Calu3 (cell line): ENCODE results near the gene PEX10. TPM values are rescaled to one million over a fixed set of nuclear protein-coding genes. Genes with fewer than 3 reads are reported as not detected.

Experiments
- BruUV-seq: library from RNA; stranded (reverse); fragments of 400-500 nt; replicated peaks from 2 replicates; lab custom pipeline; 2021; lab: Mats Ljungman, UMichigan
- CTCF ChIA-PET: fragments of 300-600 bp; sonication (Branson Sonifier 250); formaldehyde crosslinking; loops from one replicate; lab custom pipeline; 2022; ENCODE audit warnings: antibody characterized with exemption; lab: Charles Lee
- DNase-seq: peaks from one replicate; pipeline ENCODE4 v3.0.0; 2022
- H3K27ac Mint-ChIP-seq: one replicate; pipeline ENCODE4 v1.8.0; 2022; ENCODE audit warnings: mixed read lengths; ENCODE audit not compliant: unreplicated experiment
- H3K27me3 Mint-ChIP-seq: one replicate; pipeline ENCODE4 v1.8.0; 2022; ENCODE audit warnings: mixed read lengths; ENCODE audit not compliant: unreplicated experiment
- H3K36me3 Mint-ChIP-seq: one replicate; pipeline ENCODE4 v1.8.0; 2022; ENCODE audit warnings: mild to moderate bottlenecking, moderate library complexity, mixed read lengths; ENCODE audit not compliant: insufficient read depth, unreplicated experiment
- H3K4me1 Mint-ChIP-seq: one replicate; pipeline ENCODE4 v1.8.0; 2022; ENCODE audit warnings: mild to moderate bottlenecking, low read depth, mixed read lengths; ENCODE audit not compliant: unreplicated experiment
- H3K4me3 Mint-ChIP-seq: one replicate; pipeline ENCODE4 v1.8.0; 2022; ENCODE audit warnings: mild to moderate bottlenecking, low read depth, moderate library complexity, mixed read lengths; ENCODE audit not compliant: unreplicated experiment
- H3K9me3 Mint-ChIP-seq: one replicate; pipeline ENCODE4 v1.8.0; 2022; ENCODE audit warnings: low read depth, mixed read lengths; ENCODE audit not compliant: unreplicated experiment
- intact Hi-C: fragments of 100-400 bp; cut with micrococcal nuclease; formaldehyde crosslinking; loops from one replicate; pipeline ENCODE4 v1.10.0; 2022; ENCODE audit not compliant: unreplicated experiment
- total RNA-seq: library from RNA; stranded (reverse); gene quantifications from 2 replicates; pipeline ENCODE4 v1.2.3, GENCODE V29; 2022
- TF ChIP-seq, protein P1 (sequence below): fragments of 200-600 bp; IDR thresholded peaks from one replicate; pipeline ENCODE4 v1.8.0; 2022; ENCODE audit warnings: antibody characterized with exemption; ENCODE audit not compliant: unreplicated experiment

PEX10 gene
- total RNA-seq, 1 experiment from 2014 or later: 24.0 TPM

DNA sequence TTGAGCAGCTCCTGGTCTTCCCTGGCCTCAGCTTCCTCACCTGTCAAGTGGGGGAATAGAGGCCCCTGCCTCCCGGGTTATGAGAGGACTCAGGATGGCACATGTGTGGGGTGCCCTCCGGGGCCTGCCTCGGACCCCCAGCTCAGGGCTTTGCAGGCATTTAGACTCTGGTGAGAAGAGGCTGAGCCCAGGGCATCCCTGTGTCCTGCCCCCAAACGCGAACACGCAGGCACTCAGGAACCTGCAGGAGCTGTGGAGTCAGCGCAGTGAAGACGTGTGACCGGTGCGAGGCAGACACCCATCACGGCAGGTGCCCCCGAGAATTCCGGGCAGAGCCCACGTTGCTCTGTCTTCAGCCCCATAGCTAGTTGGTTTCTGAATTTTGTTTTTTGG is 5.5 kb upstream of the PEX10 start:
- H3K4me3 Mint-ChIP-seq: no peak overlapping the region
- H3K4me1 Mint-ChIP-seq: peaks cover 26% of the 10 kb centered on the region
- no peak overlapping the region for H3K27ac Mint-ChIP-seq
- peaks cover 32% of the 10 kb centered on the region for H3K36me3 Mint-ChIP-seq
- BruUV-seq: no TSS peak
- H3K27me3 Mint-ChIP-seq: no peaks in the 10 kb centered on the region
- CTCF ChIA-PET: no interaction called here
- H3K9me3 Mint-ChIP-seq: no peaks in the 10 kb centered on the region
- TF ChIP-seq, protein P1, sequence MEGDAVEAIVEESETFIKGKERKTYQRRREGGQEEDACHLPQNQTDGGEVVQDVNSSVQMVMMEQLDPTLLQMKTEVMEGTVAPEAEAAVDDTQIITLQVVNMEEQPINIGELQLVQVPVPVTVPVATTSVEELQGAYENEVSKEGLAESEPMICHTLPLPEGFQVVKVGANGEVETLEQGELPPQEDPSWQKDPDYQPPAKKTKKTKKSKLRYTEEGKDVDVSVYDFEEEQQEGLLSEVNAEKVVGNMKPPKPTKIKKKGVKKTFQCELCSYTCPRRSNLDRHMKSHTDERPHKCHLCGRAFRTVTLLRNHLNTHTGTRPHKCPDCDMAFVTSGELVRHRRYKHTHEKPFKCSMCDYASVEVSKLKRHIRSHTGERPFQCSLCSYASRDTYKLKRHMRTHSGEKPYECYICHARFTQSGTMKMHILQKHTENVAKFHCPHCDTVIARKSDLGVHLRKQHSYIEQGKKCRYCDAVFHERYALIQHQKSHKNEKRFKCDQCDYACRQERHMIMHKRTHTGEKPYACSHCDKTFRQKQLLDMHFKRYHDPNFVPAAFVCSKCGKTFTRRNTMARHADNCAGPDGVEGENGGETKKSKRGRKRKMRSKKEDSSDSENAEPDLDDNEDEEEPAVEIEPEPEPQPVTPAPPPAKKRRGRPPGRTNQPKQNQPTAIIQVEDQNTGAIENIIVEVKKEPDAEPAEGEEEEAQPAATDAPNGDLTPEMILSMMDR: no peak
- intact Hi-C loops: no loop called here
- no peak for DNase-seq

DNA sequence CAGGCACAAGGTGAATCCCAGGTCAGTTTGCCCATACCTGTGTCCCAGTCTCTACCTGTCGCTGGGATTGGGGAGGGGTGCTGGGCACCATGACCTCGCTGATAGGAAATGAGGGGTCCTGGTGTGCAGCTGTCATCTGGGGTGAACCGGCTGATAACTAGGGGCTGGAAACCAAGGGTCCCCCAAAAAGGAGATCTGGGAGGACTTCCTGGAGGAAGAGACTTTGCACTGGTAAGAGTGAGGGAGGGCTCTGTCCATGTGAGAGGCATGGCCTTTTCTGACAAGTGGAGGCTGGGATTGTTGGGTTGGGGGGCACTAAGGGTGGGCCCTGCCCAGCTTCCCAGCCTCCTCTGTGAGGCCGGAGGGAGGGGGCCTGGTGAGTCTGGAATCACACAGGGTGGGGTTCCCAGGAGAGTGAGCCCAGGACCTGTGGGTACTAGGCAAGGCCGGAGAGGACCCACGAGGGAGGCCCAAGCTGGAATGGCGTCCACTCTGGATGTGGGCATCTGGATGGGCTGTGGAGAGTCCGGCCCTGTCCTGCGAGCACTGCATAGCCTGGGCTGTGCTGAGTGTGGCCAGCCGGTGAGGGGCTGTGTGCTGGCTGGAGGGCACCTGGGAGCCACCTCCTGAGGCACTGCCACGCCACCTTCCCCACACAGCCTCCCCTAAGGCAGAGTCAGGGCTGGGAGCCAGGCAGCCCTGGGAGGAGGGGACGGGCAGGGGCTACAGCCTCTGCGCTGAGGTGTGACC is 4.9 kb upstream of the PEX10 start:
- Mint-ChIP-seq H3K27ac (peak overlapping the region; percentile 55), H3K36me3 (peaks cover 38% of the 10 kb centered on the region), H3K4me3 (peak overlapping the region; percentile 76), H3K9me3 (no peaks in the 10 kb centered on the region), H3K27me3 (no peaks in the 10 kb centered on the region), H3K4me1 (peaks cover 26% of the 10 kb centered on the region)
- intact Hi-C loops: no loop called here
- TF ChIP-seq, protein P1: no peak
- BruUV-seq: no TSS peak
- CTCF ChIA-PET: interaction anchor here (1.9 kb wide), 1 partner anchor 130 kb away, joined by 19 read pairs; no protein-coding TSS in a partner anchor
- no peak for DNase-seq

DNA sequence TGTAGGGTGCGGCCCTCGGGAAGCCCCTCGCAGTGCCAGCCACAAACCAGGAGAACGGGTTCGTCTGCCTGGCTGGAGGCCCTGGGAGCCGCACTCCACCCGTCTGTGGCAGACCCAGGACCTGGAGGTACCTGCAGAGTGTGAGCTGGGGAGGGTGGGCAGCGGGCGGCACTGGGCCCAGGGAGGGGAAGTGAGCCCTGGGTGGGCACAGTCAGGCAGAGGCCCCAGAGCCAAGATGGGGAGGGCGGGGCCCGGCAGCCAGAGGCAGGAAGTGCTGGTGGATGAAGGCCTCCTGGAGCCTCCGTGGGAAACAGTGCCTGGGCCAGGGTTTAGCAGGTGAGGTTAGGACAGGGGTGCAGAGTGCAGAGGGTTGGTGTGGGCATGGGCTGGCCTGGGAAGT is 4.0 kb upstream of the PEX10 start:
- intact Hi-C loops: no loop called here
- Mint-ChIP-seq H3K4me3 (peak overlapping the region; percentile 76), H3K36me3 (peaks cover 46% of the 10 kb centered on the region), H3K4me1 (peaks cover 26% of the 10 kb centered on the region), H3K27ac (peak overlapping the region; percentile 55), H3K27me3 (no peaks in the 10 kb centered on the region), H3K9me3 (no peaks in the 10 kb centered on the region)
- BruUV-seq: no TSS peak
- CTCF ChIA-PET: interaction anchor here (0.6 to 1.9 kb wide), 5 partner anchors 28 to 162 kb away, joined by 3 to 19 read pairs (median 3); no protein-coding TSS in a partner anchor
- peak; percentile 73 for DNase-seq
- TF ChIP-seq, protein P1: no peak

DNA sequence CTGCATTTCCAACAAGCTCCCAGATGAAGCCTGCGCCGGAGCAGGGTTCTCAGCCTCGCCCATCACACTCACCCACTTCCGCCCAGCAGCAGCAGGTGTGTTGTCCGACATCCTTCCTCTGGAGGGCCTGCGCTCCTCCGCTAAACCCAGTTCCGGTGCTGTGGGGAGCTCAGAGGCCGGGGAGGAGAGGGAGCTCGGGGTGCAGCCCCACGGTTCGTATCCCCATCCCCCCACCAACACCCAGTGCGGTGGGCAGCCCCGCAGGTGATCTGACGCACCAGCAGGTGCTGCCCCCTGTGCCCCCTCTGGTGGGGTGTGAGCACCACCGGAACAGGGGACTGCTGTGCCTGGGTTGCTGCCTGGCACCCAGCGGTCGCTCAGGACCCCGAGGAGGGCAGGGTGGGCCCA is 3.4 kb upstream of the PEX10 start:
- Mint-ChIP-seq H3K36me3 (peaks cover 52% of the 10 kb centered on the region), H3K4me3 (peak overlapping the region; percentile 76), H3K27me3 (no peaks in the 10 kb centered on the region), H3K4me1 (peaks cover 26% of the 10 kb centered on the region), H3K9me3 (no peaks in the 10 kb centered on the region), H3K27ac (peak overlapping the region; percentile 60)
- TF ChIP-seq, protein P1: peak; percentile 23
- CTCF ChIA-PET: interaction anchor here (0.6 to 1.9 kb wide), 7 partner anchors 27 to 373 kb away, joined by 3 to 19 read pairs (median 3); no protein-coding TSS in a partner anchor
- intact Hi-C loops: no loop called here
- peak; percentile 59 for DNase-seq
- BruUV-seq: no TSS peak
